NAMALWA (cell line): ENCODE results near the gene GPR132.

Experiments
- DNase-seq: peaks from one replicate; pipeline ENCODE4 v3.0.0-alpha.2; 2015; ENCODE audit warnings: low spot score

The GPR132 gene

DNA sequence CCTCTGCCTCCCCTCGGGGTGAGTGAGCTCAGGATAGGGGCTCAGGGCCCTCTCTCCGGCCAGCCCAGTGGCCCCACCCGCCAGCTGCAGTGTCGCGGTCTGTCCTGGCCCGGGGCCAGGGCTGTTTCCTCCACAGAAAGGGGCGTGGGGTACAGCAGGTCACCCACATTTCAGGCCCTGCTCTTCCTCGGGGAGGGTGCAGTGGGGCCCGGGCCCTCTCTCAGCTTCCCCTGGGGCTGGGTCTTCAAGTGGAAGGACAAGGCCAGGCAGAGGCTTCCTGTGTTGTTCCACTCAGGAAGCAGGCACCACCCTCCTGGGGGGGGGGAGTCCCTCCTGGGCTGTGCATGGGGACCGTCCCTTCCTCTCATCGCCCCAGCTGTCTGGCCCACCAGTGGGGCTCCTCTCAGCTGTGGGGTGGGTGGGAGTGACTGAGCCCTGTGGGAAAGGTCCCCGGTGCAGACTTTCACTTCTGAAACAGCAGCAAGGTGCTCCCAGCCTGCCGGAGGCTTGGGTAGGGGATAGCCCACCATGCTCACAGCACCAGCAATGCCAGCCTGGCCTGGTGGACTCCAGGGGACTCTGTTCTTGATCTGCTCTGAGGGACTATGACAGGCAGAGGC, 3.7 kb downstream of the GPR132 start:
- DNase-seq = peak; percentile 62

DNA sequence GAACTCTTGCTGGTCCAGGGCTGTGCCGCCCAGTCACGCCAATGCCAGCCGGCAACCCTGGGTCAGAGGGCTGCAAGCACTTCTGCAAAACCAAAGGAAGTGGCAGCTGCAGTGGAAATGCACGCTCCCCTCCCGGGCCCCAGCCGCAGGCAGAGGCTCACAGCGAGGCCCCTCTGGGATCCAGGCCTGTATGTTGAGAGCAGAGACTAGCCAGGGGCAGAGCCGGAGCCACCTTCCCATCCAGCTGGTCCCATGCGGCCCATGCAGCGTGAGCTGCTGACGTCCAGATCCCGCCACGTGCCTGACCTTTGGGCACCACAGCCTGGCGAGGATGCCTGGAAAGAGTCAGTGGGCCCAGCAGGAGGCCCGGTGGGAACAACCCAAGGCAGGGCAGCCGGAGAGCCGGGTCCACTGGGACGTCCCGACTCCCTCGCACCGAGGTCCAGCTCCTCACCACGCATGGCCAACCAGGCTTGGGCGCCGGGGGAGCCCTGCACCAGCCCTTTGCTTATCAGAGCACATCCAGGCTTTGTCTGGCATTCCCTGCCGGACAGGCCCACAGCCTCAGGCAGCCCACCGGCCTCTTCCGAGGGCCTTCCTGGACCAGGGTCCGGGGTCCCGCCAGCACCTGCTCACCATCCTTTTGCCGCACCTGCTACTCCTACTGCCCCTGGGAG, 4.3 kb downstream of the GPR132 start:
- DNase-seq = peak; percentile 77

DNA sequence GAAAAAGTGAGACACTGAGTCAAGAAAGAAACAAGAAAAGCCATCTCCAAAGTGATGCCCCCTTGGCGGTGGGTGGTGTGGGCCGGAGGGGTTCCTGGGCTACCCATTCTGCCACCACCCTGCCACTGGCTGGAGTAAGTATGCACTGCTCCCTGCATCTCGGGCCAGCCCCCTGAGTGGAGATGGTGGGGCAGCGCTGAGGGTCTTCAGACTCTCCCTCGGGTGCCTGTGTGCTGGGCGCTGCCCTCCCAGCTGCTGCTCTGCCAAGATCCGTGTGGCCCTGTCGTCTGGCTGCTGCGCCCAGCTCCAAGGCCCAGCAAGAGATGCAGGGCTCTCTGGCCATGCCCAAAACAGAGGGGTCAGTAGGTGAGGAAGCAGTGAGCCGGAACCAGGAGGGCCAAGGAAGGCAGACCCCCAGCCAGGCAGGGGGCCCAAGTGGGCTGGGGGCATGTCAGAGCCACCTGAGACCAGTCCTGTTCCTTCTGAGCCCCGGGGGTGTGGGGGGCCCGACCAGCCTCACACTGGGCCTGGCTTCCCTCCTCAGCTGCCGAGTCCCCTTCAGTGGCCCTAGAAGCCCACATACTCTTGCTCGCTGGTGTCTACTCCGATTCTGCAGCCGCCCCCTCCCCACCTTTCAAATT, 5.2 kb downstream of the GPR132 start:
- DNase-seq = no peak

DNA sequence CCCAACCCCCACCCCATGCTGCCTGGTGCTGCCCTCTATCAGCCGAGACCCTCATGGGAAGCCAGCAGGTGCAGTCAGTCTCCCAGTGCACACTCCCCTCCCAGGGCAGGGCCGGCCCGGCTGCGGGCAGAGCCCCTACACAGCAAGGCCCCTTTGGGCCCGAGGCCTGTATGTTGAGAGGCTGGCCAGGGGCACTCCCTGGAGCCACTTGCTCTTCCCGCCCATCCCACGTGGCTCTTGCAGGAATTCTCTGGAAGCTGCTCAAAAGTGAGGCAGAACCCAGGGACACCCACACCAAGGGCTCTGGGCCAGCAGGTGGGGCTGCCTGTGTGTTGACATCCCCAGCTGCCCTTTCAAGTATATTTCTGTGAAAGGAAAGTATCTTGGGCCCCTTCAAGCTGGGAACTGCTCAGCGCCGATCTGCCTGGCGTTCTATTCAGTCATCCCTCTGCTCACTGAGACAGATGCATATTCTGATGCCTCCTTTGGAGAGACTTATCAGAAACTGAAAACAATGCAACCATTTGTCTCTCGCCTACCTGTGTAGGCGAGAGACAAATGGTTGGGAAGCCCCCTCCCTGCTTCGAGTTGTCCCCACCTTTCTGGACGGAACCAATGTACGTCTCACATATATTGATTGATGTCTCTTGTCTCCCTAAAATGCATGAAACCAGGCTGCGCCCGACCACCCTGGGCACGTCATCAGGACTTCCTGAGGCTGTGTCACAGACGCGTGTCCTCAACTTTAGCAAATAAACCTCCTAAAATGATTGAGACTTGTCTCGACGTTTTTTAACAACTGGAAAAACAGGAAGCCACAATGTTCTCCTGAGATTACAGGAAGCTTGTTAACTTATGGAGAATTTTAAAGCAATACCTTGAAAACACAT, 6.0 kb downstream of the GPR132 start:
- no peak for DNase-seq

DNA sequence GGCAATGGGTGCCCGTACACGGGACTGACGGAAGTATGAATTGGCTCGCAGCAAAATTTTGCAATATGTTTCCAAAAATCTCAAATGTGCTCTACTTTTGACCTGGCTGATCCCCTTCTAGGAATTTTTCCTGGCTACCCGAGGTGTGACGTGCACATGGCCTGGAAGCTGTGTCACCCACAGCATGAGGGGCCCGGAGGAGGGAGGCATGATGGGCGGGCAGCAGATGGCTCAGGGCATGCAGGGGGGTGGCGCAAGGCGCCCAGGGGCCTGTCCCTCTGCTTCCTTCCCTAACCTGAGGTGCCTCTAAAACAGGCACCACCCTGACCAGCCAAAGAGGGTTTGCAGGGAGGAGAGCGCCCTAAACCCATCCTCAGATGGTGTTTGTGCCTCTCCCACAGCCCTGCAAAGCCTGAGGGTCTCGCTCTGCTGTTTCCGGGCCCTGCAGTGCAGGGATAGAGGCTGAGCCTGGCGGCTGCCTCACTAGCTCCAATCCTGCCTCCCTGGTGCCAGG, 6.7 kb downstream of the GPR132 start:
- no peak for DNase-seq

DNA sequence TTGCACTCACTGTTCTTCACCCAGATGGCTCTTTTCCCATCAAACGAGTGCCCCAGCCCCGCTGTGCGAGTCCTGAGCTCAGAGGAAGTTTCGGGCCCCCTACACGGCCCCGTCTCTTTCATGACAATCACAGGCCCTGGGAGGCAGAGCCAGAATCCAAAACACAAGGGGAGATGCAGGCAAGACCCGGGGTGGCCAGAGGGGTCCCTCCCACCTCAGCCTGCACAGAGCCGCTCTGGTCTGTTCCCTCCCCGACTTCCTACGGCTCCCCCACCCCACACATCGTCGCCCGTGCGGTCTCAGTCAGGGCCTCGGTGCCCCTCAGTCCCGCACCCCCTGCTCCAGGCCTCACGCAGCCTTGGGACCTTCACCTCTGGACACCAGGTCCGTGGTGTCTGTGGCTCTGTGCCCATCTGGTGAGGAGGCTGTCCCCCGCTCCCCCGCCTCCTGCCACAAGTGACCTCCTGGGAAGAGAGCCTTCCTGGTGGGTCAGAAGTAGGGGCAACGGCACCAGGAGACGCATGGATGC, 8.9 kb downstream of the GPR132 start:
- DNase-seq = no peak

DNA sequence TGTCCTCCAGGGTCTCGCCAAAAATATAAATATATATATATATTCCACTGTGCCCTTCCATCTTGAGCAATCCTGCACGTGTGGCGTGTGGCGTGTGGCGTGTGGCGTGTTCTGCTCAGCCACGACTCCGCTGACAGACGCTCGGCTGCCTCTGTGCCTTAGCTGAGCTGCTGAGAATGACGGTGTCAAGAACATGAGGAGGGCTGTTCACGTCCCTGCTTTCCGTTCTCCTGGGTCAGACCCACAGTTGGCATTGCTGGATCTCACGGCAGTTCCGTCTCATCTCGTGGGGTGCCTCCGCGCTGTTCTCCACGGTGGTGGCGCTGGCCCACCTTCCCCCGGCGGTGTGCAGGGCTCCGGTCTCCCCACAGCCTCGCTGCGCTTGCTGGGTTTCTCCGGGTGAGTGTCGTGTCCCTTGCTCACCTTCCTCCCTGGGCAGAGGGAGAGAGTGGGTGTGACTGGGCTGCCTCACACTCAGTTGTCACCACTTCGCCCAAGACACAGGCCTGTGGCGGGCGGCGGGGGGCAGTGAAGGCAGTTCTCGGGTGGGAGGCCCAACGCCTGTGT, 9.4 kb downstream of the GPR132 start:
- DNase-seq = no peak

DNA sequence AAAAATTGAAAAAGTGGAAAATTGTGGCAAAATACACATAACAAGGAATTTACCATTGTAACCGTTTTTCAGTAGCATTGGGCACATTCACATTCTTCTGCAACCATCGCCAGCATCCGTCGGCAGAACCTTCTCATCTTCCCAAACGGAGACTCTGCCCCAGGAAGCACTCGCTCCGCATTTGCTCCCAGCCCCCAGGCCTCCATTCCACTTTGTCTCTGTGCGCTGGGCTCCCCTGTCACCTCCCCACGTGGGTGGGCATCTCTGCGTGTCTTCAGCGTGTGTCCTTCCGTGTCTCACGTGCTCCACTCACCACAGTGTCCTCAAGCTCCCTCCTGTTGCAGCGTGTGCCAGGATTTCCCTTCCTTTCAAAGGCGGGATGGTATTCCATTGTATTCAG, 9.9 kb downstream of the GPR132 start:
- no peak for DNase-seq

DNA sequence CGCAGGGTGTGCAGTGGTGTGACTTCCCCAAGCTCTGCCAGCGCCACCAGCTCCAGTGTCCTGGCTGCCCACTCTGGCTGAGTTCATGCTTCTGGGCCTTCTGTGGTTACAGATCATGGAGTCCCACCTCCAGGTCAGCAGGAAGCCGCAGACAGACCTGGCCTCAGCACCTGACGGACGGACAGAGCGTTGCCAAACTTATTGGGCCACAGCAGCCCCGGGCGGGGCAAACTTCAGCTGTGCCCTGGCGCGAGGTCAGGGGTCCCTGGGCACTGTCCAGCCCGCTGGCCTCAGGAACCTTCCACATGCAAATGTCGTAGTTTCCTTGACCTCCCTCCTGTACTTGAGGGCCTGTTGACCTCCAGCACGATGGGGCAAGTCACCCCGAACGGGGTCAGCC, 11.2 kb downstream of the GPR132 start:
- DNase-seq = no peak

DNA sequence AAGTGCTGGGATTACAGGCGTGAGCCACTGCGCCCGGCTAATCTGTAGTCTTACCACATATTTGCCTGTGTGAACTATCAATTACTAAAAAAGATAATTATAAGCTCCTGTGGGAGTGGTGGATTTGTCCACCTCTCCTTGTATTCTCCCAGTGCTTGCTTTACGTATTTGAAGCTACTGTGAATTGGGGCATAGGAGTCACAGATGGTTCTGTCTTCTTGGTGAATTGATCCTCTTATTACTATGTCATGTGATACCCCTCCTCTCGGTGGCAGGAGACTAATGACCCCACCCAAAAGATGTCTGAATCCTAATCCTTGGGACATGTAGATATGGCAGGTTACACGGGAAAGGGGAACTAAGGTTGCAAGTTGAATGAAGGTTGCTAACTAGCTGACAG, 11.8 kb downstream of the GPR132 start:
- no peak for DNase-seq

DNA sequence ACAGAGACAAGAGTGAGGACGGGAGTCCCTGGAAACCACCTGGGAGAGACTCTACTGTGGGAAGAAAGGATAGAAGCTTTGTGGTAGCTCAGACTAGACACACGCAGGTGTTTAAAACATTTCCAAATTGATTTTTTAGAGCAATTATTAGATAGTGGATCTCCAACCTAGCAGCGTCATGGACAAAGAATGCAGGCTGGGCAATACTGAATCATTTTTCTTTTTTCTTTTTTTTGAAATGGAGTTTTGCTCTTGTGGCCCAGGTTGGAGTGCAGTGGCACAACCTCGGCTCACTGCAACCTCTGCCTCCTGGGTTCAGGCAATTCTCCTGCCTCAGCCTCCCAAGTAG, 13.1 kb downstream of the GPR132 start:
- no peak for DNase-seq

DNA sequence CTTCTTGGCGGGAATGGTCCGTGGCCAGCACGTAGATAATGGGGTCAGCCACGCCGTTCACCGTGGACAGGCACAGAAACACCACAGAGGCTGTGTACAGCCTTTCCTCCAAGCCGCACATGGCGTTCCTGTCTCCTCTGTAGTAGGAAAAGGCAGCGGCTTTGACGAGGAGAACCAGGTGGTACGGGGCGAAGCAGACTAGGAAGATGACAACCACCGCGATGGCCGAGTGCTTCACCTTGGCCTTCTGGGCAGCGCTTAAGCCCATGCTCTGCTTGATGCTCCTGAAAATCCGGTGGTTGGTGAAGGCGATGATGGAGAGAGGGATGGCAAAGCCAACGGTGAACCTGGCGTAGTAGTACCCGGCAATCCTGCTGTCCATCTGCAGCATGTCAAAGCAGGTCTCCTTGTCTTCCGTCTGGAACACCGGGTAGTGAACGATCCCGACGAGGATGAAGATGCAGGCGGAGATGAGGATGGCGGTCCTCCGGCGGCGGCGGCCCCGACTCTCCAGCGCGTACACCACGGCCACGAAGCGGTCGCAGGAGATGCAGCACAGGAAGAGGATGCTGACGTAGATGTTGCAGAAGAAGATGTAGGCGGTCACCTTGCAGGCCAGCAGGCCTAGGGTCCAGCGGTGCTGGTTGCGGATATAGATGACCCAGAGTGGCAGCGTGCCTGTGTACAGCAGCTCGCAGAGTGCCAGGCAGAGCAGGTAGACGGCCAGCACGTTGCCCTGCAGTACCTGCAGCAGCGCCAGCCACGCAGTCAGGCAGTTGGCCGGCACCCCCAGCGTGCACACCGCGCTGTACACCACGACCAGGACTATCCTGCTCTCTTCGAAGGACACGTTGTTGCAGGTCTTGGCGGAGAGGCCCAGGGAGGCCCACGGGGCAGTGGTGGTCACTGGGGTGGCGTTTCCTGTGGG, 13.8 kb downstream of the GPR132 start:
- DNase-seq = no peak

DNA sequence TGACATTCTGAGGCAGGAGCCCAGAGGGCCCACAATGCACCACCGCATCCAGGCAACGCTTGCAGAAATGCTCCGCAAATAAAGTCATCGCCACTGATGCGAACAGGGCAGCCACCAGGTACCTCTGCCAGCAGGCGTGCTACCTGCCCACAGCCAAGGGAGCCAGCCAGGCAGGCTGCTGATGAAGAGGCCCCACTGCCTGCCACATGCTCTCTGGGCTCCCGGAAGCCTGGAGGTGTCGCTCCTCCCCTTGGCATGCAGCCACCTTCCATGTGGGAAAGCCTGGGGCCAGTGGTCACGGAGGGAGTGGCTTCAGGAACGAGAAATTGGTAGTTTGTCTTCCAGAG, 14.7 kb downstream of the GPR132 start:
- DNase-seq = no peak

DNA sequence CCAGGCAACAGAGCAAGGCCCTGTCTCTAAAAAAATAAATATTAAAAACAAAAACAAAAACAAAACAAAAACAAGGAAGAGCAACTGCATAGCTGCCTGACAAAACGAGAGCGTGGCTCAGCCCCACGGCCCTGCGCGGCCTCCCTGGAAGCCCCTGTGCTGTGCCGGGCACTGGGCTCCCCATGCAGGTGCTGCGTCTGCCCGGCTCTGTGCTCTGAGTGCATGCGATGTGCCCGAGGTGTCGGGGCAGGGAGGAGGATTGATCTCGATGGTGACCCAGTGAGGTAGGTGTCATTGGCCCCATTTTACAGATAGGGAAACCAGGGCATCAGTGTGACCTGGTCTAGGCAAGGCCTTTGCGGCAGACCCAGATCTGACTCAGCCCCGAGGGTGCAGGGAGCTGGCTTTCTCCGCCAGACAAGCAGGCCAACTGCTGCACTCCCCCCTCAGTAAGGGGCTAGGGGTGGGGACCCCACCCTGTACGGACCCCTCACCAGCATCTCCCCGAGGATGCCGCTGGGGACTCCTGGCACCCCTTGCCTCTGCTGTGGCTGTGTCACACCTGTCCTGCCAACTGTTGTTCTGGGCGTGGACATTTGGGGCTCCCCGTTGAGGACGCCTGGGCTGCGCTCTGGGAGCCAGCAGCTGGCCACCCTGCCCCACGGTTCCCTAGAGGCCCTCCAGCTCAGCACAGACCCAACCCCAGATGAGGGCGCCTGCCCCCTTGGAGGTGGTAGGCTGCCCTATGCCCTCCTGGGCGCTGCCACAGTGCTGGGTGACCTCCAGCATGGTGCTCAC, 15.3 kb downstream of the GPR132 start:
- no peak for DNase-seq

DNA sequence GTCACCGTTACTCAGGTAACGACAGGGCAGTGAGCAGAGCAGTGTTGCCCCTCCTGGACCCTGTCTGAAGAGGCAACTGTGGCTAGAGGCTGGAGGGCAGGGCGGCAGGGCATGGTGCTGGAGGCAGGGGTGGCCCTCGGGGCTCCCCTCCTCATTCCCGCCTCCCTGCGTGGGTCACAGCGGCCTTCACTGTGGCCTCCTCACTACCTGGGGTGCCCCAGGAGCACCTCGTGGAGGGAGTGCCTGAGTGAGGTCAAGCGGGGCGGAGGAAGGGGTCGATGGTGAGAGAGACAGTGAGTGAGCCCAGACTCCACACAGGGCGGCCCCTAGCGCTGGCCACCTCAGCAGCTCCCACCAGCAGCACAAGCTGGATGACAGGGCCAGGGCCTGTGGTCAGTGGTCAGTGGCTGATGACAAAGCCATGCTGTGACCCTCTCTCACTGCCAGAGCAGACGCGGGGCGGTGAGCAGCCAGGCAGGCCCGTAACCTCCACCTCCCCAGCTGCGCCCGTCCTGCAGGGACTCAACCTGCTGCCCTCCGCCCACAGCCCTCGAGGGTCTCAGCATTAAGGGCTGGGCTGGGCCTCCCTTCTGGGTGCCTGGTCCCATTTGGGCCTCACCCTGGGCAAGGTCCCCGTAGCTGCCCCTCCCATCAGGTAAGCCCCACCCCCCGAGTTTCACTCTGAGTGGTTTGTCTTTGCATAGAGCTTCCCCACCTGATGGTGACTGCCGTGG, 17.8 kb downstream of the GPR132 start:
- no peak for DNase-seq

DNA sequence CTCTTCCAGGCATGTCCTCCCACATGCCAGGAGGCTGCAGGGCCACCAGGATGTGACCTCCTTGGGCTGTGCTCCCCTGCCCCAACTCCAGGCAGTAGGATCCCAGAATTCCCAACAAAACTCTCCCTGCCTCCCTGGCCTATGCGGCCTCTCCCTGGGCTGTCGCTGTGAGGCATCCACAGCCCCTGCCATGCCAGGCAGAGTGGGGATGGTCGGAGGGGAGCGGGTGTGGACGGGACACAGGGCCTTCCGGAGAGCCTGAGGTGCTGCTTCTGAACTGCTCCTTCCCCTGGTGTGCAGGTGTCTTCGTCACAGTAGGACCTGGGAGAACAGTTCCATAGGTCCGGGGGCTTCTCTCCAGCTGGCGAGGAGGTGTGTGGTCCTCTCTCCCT, 18.3 kb downstream of the GPR132 start:
- no peak for DNase-seq

DNA sequence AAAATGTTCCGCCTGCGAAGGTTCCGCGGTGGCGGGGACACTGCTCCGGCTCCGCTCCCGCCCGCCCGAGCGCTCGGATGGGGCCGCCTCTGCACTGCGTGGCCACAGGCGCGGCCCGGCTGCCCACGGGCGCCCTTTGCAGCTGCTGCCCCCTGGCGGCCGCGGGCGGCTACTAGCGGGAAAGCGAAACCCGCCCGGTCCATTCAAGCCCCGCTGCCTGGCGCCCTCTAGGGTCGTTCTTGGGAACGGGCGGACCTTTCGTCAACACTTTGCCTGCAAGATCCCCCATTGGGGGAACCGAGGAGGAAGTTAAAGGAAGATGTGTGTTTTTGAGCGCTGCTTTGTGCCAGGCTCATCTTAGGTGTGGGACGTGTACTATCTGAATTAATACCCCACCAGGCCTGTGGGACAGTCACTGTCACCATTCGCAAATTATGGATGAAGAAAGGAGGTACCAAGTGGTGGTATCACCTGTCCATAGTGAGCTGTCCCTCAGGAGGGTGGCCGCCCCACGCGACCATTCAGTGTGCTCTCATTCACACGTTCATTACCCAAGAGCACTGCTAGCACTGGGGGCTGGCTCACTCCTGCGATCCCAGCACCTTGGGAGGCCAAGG, 19.4 kb downstream of the GPR132 start:
- peak; percentile 92 for DNase-seq

DNA sequence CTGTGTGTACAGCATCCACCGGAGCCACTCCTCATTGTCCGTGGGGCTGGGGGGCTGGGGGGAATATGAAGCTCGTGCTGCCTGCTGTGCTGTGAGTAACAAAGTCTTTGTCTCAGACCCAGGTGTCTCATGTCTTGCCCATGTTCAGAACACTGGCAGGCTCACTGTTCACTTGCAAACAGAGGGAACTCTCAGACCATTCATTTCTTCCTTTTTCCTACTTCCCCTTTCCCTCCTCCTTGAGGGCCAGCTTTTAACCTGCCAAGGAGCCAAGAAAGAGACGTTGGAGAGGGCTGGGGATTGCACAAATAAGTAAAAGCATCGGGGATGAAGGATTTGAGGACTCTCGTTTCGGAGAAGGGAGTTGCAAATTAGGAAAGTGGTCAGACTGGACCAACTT, 21.6 kb downstream of the GPR132 start:
- no peak for DNase-seq

DNA sequence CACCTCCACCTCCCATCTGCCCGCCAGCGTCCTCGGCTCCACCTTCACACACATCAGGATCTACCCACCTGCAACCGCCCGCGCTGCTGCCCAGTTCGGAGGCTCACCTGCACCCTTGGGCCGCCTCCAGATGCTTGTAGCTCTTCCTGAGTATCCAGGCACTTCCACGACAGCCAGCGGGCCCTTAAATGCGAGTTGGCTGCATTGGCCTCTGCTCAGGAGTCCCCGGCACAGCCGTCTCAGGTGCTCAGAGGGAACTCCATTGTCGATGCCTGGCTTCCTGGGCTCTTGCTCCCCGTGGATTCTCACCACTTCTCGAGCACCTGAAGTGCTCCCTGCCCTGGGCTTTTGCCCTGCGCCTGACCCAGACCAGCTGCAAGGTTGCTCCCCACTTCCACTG, 22.4 kb downstream of the GPR132 start:
- DNase-seq = no peak
